Glutamatergic neuron (in vitro differentiated cells): ENCODE results near the gene PRKG1. TPM values are rescaled to one million over a fixed set of nuclear protein-coding genes. Genes with fewer than 3 reads are reported as not detected.

Experiments used
- DNase-seq: peaks from one replicate; pipeline ENCODE4 v3.0.0; 2022
- H3K27ac Mint-ChIP-seq: one replicate; pipeline ENCODE4 v1.8.0; 2020; ENCODE audit warnings: mild to moderate bottlenecking, mixed read lengths, inconsistent platforms; ENCODE audit not compliant: unreplicated experiment
- H3K27me3 Mint-ChIP-seq: one replicate; pipeline ENCODE4 v1.8.0; 2020; ENCODE audit warnings: mild to moderate bottlenecking, moderate library complexity, mixed read lengths, inconsistent platforms; ENCODE audit not compliant: unreplicated experiment
- H3K36me3 Mint-ChIP-seq: one replicate; pipeline ENCODE4 v1.8.0; 2020; ENCODE audit warnings: mild to moderate bottlenecking, mixed read lengths, inconsistent platforms; ENCODE audit not compliant: unreplicated experiment
- H3K4me1 Mint-ChIP-seq: one replicate; pipeline ENCODE4 v1.8.0; 2020; ENCODE audit warnings: mild to moderate bottlenecking, low read depth, mixed read lengths, inconsistent platforms; ENCODE audit not compliant: unreplicated experiment
- H3K4me3 Mint-ChIP-seq: one replicate; pipeline ENCODE4 v1.8.0; 2020; ENCODE audit warnings: mild to moderate bottlenecking, mixed read lengths, inconsistent platforms; ENCODE audit not compliant: unreplicated experiment
- H3K9me3 Mint-ChIP-seq: one replicate; pipeline ENCODE4 v1.8.0; 2020; ENCODE audit warnings: mild to moderate bottlenecking, moderate library complexity, mixed read lengths, inconsistent platforms; ENCODE audit not compliant: unreplicated experiment
- total RNA-seq: library from RNA; stranded (reverse); fragmentation: NEBNext Ultra II Directional; extraction: Animal tissue kit (Norgen Biotek cat#: 25700); gene quantifications from one replicate; pipeline ENCODE4 v1.2.1, GENCODE V29; 2021; ENCODE audit not compliant: unreplicated experiment
- TF ChIP-seq, protein P1 (sequence below): fragments of 200-600 bp; sonication (generic); IDR thresholded peaks from one replicate; pipeline ENCODE4 v1.5.0; 2021; ENCODE audit not compliant: partially characterized antibody, unreplicated experiment

PRKG1 gene
- total RNA-seq, 1 donor from 2014 or later = 52.7 TPM

DNA sequence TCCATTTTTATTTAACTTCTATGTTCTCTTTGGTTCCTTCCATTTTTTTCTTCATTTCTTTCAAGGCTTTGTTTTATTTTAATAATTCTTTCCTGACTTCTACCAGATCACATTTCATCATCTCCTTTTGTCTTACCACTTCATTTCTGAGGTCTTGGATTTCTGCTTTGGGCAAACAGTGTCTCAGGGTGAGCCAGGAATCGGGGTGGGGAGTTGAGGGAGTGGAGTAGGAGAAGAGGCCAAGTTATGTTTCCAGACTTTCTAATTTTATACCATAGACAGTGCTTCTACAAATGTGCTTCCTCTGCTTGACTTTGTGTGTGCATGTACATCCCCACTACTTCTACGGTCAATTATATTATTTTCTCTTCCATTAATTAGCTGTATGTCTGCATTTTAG lies 112.1 kb downstream of the PRKG1 start:
- TF ChIP-seq, protein P1, sequence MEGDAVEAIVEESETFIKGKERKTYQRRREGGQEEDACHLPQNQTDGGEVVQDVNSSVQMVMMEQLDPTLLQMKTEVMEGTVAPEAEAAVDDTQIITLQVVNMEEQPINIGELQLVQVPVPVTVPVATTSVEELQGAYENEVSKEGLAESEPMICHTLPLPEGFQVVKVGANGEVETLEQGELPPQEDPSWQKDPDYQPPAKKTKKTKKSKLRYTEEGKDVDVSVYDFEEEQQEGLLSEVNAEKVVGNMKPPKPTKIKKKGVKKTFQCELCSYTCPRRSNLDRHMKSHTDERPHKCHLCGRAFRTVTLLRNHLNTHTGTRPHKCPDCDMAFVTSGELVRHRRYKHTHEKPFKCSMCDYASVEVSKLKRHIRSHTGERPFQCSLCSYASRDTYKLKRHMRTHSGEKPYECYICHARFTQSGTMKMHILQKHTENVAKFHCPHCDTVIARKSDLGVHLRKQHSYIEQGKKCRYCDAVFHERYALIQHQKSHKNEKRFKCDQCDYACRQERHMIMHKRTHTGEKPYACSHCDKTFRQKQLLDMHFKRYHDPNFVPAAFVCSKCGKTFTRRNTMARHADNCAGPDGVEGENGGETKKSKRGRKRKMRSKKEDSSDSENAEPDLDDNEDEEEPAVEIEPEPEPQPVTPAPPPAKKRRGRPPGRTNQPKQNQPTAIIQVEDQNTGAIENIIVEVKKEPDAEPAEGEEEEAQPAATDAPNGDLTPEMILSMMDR = no peak
- Mint-ChIP-seq H3K36me3 (no peaks in the 10 kb centered on the region), H3K27ac (no peak overlapping the region), H3K9me3 (no peaks in the 10 kb centered on the region), H3K4me3 (no peak overlapping the region), H3K4me1 (no peaks in the 10 kb centered on the region), H3K27me3 (no peaks in the 10 kb centered on the region)
- no peak for DNase-seq

DNA sequence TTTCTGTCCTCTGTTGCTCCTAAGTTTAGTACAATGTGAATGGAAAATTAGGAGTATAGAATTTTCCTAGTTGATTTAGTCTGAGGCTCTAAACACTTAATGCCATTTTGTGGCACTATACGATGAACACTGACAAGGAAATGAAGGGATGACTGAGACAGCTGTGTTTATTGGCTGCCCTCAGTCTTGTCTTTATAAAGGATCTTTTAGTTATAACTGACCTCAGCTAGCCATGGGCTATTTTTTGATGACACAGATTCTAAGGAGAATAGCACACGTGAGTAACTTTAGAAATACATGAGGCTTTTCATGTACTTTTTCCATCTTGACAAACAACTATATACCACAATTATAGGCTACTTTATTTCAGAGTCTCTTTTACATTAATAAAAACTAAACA lies 113.7 kb downstream of the PRKG1 start:
- Mint-ChIP-seq H3K9me3 (no peaks in the 10 kb centered on the region), H3K4me1 (no peaks in the 10 kb centered on the region)

DNA sequence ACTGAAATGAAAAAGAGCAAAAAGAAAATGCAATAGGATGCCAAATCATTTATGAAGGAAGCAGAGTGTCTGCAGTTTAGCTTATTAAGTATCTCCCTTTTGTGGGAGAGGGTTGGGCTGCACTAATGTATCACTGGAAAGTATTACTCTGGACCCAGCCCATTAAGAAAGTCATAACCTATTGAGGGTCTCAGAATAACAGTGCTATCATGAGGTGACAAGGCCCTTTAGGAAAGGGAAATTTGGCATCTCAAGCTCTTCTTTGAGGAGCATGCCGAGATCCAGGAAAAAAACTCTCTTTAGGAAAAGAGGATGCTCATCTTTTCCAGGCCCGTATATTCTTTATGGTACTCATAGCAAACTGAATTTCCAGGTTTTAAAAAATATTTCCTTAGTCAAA lies 114.6 kb downstream of the PRKG1 start:
- H3K27me3 Mint-ChIP-seq = no peaks in the 10 kb centered on the region
- H3K4me3 Mint-ChIP-seq = no peak overlapping the region
- no peak for DNase-seq
- no peaks in the 10 kb centered on the region for H3K9me3 Mint-ChIP-seq
- no peaks in the 10 kb centered on the region for H3K4me1 Mint-ChIP-seq
- TF ChIP-seq, protein P1 = no peak
- H3K27ac Mint-ChIP-seq = no peak overlapping the region
- H3K36me3 Mint-ChIP-seq = no peaks in the 10 kb centered on the region

More for the DNA sequence above, 113.7 kb downstream of the PRKG1 start:
- Mint-ChIP-seq H3K4me3 (no peak overlapping the region), H3K36me3 (no peaks in the 10 kb centered on the region), H3K27ac (no peak overlapping the region), H3K27me3 (no peaks in the 10 kb centered on the region)
- TF ChIP-seq, protein P1 = no peak
- DNase-seq = no peak

DNA sequence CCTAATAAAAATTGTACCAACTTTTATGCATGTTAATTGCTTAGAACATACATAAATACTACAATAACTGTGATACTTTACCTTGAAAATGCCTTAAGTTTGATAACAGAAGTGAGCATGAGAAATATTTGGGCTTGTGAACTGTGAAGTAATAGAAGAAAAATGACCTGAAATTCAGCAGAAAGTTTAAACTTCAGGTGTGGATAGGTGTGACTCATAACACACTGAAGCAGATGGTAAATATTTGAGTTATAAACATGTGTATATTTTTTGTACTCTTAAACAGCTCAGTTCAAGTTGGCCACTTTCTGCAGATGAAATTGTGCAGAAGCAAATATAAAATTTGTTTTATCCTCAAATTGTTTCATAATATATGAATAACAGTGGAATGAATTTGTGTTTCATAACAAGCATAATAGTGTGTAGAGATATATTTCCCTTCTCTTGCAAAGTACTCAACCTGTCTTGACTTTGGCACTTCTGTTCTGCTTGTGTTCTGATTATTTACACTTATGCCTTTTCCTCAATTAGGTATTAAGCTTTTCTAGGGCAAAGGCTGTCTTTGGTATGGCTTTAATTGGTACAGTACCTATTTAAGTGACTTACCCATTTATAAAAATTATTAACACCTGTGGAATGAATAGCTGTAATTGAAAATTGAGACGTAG lies 122.4 kb downstream of the PRKG1 start:
- Mint-ChIP-seq H3K36me3 (no peaks in the 10 kb centered on the region), H3K4me1 (no peaks in the 10 kb centered on the region), H3K27me3 (no peaks in the 10 kb centered on the region), H3K4me3 (no peak overlapping the region), H3K9me3 (no peaks in the 10 kb centered on the region), H3K27ac (no peak overlapping the region)
- TF ChIP-seq, protein P1 = no peak
- DNase-seq = no peak

DNA sequence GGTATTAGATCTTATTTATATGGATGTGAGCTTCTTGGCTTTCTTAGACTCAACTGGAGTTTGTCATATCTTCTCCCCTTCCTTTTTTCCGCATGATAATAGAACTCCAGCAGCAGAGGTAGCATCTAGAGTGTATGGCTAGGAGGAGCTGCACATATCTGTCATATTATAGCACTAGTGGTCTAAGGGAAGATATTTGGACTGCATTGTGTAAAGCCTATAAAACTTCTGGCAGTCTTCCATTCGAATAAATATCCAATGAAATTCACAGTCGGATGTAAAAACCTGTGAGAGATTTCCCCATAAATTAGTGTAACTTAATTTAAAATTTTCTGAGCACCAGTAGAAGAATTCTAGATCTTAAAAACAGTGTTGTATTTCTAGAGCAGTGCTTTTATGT lies 123.9 kb downstream of the PRKG1 start:
- no peaks in the 10 kb centered on the region for H3K27me3 Mint-ChIP-seq
- no peaks in the 10 kb centered on the region for H3K4me1 Mint-ChIP-seq
- DNase-seq = no peak
- H3K9me3 Mint-ChIP-seq = no peaks in the 10 kb centered on the region
- H3K4me3 Mint-ChIP-seq = no peak overlapping the region
- H3K27ac Mint-ChIP-seq = no peak overlapping the region
- no peaks in the 10 kb centered on the region for H3K36me3 Mint-ChIP-seq
- TF ChIP-seq, protein P1 = no peak
